OCI-LY7 (cell line): ENCODE results near the gene JOSD2. TPM values are rescaled to one million over a fixed set of nuclear protein-coding genes. Genes with fewer than 3 reads are reported as not detected.

Experiments used
- BruUV-seq: library from RNA; stranded (reverse); fragments of 400-500 nt; replicated peaks from 2 replicates; lab custom pipeline; 2021; lab: Mats Ljungman, UMichigan
- CTCF ChIA-PET: fragments of 300-600 bp; sonication (Branson Sonifier 250); formaldehyde crosslinking; loops from one replicate; lab custom pipeline; 2022; ENCODE audit warnings: antibody characterized with exemption; ENCODE audit not compliant: unreplicated experiment; lab: Charles Lee
- POLR2A ChIA-PET: fragments of 300-600 bp; sonication (Branson Sonifier 250); formaldehyde crosslinking; loops from one replicate; lab custom pipeline; 2022; ENCODE audit warnings: antibody characterized with exemption; lab: Charles Lee
- DNase-seq: peaks from one replicate; pipeline ENCODE4 v3.0.0-alpha.2; 2015; ENCODE audit warnings: low spot score
- H2AFZ ChIP-seq: fragments of 200-600 bp; sonication (generic), shearing (Covaris generic); 2 replicates; pipeline ENCODE4 v1.6.1; 2014; ENCODE audit warnings: mild to moderate bottlenecking, antibody characterized with exemption, low read length, moderate library complexity
- H3K27ac ChIP-seq: fragments of 200-600 bp; sonication (generic); 2 replicates; pipeline ENCODE4 v1.5.1; 2014; ENCODE audit warnings: mixed run types, low read depth, mild to moderate bottlenecking, moderate library complexity, low read length, inconsistent platforms; ENCODE audit not compliant: poor library complexity, severe bottlenecking
- H3K36me3 ChIP-seq: fragments of 200-600 bp; sonication (generic); 2 replicates; pipeline ENCODE4 v1.6.1; 2014; ENCODE audit warnings: mild to moderate bottlenecking, antibody characterized with exemption, low read length, moderate library complexity, mixed read lengths; ENCODE audit not compliant: insufficient read depth
- H3K4me1 ChIP-seq: fragments of 200-600 bp; sonication (generic); 2 replicates; pipeline ENCODE4 v1.5.1; 2014; ENCODE audit warnings: mild to moderate bottlenecking, low read length; ENCODE audit not compliant: insufficient read depth, poor library complexity, severe bottlenecking
- H3K4me2 ChIP-seq: fragments of 200-600 bp; sonication (generic); 2 replicates; pipeline ENCODE4 v1.6.1; 2014; ENCODE audit warnings: mild to moderate bottlenecking, low read length
- H3K4me3 ChIP-seq: fragments of 200-600 bp; sonication (generic); 2 replicates; pipeline ENCODE4 v1.5.1; 2014; ENCODE audit warnings: mild to moderate bottlenecking, low read depth, low read length; ENCODE audit not compliant: poor library complexity, severe bottlenecking
- H3K79me2 ChIP-seq: fragments of 200-600 bp; sonication (generic); 2 replicates; pipeline ENCODE4 v1.6.1; 2016; ENCODE audit warnings: low read depth, mild to moderate bottlenecking, low read length, moderate library complexity, mixed read lengths; ENCODE audit not compliant: insufficient read depth
- H3K9me2 ChIP-seq: fragments of 200-600 bp; sonication (generic); 2 replicates; pipeline ENCODE4 v1.6.1; 2016; ENCODE audit warnings: mild to moderate bottlenecking, low read length, mixed read lengths; ENCODE audit not compliant: insufficient read depth
- H3K9me3 ChIP-seq: fragments of 200-600 bp; sonication (generic); 2 replicates; pipeline ENCODE4 v1.6.1; 2014; ENCODE audit warnings: mild to moderate bottlenecking, mixed run types, low read length, mixed read lengths
- H4K20me1 ChIP-seq: fragments of 200-600 bp; sonication (generic); 2 replicates; pipeline ENCODE4 v1.6.1; 2014; ENCODE audit warnings: mild to moderate bottlenecking, antibody characterized with exemption, low read length, moderate library complexity, mixed read lengths; ENCODE audit not compliant: insufficient read depth
- CTCF ChIP-seq: fragments of 200-600 bp; sonication (generic); conservative IDR thresholded peaks from 2 replicates; pipeline ENCODE4 v1.5.1; 2014; ENCODE audit warnings: mild to moderate bottlenecking, antibody characterized with exemption, low read length, moderate library complexity, mixed read lengths
- EZH2phosphoT487 ChIP-seq: fragments of 200-600 bp; sonication (generic); IDR thresholded peaks from 2 replicates; pipeline ENCODE4 v1.6.1; 2018; ENCODE audit warnings: low read depth, borderline replicate concordance, mild to moderate bottlenecking, mixed run types, antibody characterized with exemption, low read length, moderate library complexity, mixed read lengths
- intact Hi-C: fragments of 100-400 bp; cut with micrococcal nuclease; formaldehyde crosslinking; loops from one replicate; pipeline ENCODE4 v1.10.0; 2022; ENCODE audit not compliant: unreplicated experiment
- total RNA-seq, 2 experiments: library from RNA; depleted of rRNA in 1 of 2; stranded (reverse); fragments of >200 nt in 1 of 2; shearing (Covaris generic) in 1 of 2; gene quantifications; 2 replicates each; pipeline ENCODE4 v1.2.3, GENCODE V29; 2014 to 2022

JOSD2 gene
- total RNA-seq, 2 experiments from 2014 or later, result 13.0 to 17.8 TPM

GRCh38 chr19:50510700-50511068 is 307 bp downstream of the JOSD2 start:
- Histone ChIP-seq H3K27ac (peak overlapping the region; percentile 25), H3K4me3 (peak overlapping the region; percentile 72), H3K36me3 (no peaks in the 10 kb centered on the region), H3K4me2 (peak overlapping the region; percentile 81), H3K79me2 (no peaks in the 10 kb centered on the region), H3K9me2 (no peaks in the 10 kb centered on the region), H2AFZ (peak overlapping the region; percentile 48; the same call in 1 of the 2 replicates), H3K4me1 (peaks cover 12% of the 10 kb centered on the region), H3K9me3 (no peaks in the 10 kb centered on the region), H4K20me1 (no peaks in the 10 kb centered on the region)
- no peak for TF ChIP-seq EZH2phosphoT487
- no peak for TF ChIP-seq CTCF
- ChIA-PET CTCF (no interaction called here), POLR2A (no interaction called here)
- no peak for DNase-seq
- BruUV-seq, result no TSS peak
- intact Hi-C loops, result no loop called here

GRCh38 chr19:50510121-50510670 is 795 bp downstream of the JOSD2 start:
- no peak for DNase-seq
- H3K9me2 ChIP-seq, result no peaks in the 10 kb centered on the region
- H3K4me2 ChIP-seq, result peak overlapping the region; percentile 81
- ChIA-PET CTCF (interaction anchor here (0.6 kb wide), 1 partner anchor 124 kb away, joined by 3 read pairs; no protein-coding TSS in a partner anchor), POLR2A (no interaction called here)
- BruUV-seq, result no TSS peak
- H3K9me3 ChIP-seq, result no peaks in the 10 kb centered on the region
- no peaks in the 10 kb centered on the region for H3K36me3 ChIP-seq
- intact Hi-C loops, result no loop called here
- no peaks in the 10 kb centered on the region for H3K79me2 ChIP-seq
- peaks cover 12% of the 10 kb centered on the region for H3K4me1 ChIP-seq
- peak overlapping the region; percentile 48; the same call in 1 of the 2 replicates for H2AFZ ChIP-seq
- no peak overlapping the region for H3K27ac ChIP-seq
- no peaks in the 10 kb centered on the region for H4K20me1 ChIP-seq
- no peak for TF ChIP-seq EZH2phosphoT487
- no peak for TF ChIP-seq CTCF
- H3K4me3 ChIP-seq, result peak overlapping the region; percentile 72

GRCh38 chr19:50509366-50509765 is 1.6 kb downstream of the JOSD2 start:
- intact Hi-C loops, result no loop called here
- no peaks in the 10 kb centered on the region for H3K9me3 ChIP-seq
- H3K79me2 ChIP-seq, result no peaks in the 10 kb centered on the region
- no peak overlapping the region for H3K4me3 ChIP-seq
- no peak overlapping the region for H3K27ac ChIP-seq
- H4K20me1 ChIP-seq, result no peaks in the 10 kb centered on the region
- peaks cover 12% of the 10 kb centered on the region for H3K4me1 ChIP-seq
- no TSS peak for BruUV-seq
- ChIA-PET POLR2A (no interaction called here), CTCF (no interaction called here)
- no peak for DNase-seq
- H3K36me3 ChIP-seq, result no peaks in the 10 kb centered on the region
- no peak for TF ChIP-seq EZH2phosphoT487
- TF ChIP-seq CTCF, result no peak
- no peak overlapping the region for H2AFZ ChIP-seq
- H3K4me2 ChIP-seq, result no peak overlapping the region
- no peaks in the 10 kb centered on the region for H3K9me2 ChIP-seq
